ENCODE measurements around the gene NLK.

NLK gene

DNA sequence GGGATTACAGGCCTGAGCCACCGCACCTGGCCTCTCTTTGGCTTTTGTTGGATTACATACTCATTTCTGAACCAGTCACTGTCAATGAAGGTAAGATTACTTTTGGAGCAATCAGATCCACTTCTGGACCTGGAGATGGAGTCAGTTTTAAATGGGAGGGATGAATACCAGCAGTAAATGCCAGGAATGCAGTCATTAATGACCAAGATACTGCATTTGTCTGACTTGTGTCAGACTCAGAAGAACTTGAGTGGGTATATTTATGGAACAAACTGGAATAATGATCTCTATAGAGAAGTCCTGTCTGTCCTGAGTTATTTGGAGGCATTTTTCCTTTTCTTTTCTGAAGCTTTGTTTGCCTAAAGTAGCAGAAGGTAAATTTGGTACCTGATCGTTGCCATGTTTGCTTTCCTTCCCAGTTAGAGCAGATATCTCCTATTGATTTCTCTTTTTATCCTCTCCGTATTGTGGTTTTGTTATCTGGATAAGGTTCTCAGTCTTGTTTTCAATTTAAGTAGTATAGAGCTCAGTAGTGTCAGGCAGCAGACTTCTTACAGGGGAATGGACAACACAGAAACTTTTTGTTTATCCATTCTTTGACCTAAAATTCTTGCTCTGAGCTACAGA, 10.7 kb downstream of the NLK start:
- H3K4me3 ChIP-seq (ENCODE audit: low read depth, low read length): no peak overlapping the region
- no peak for DNase-seq (ENCODE audit: low read depth)
- in situ Hi-C loops (cut with HindIII; ENCODE audit: low sequenced_read_pairs): no loop called here
- TF ChIP-seq CTCF (IDR thresholded peaks at IDR 0.05; ENCODE audit: low read depth, low read length, missing control alignments): no peak

- in situ Hi-C loops (cut with HindIII; ENCODE audit: low sequenced_read_pairs): no loop called here
- TF ChIP-seq CTCF (IDR thresholded peaks at IDR 0.05; ENCODE audit: low read depth, low read length, missing control alignments): no peak
- DNase-seq (ENCODE audit: low read depth): no peak
- H3K4me3 ChIP-seq (ENCODE audit: low read depth, low read length): no peak overlapping the region
These were observed 11.2 kb downstream of the NLK start for GRCh38 chr17:28053725-28054124.

DNA sequence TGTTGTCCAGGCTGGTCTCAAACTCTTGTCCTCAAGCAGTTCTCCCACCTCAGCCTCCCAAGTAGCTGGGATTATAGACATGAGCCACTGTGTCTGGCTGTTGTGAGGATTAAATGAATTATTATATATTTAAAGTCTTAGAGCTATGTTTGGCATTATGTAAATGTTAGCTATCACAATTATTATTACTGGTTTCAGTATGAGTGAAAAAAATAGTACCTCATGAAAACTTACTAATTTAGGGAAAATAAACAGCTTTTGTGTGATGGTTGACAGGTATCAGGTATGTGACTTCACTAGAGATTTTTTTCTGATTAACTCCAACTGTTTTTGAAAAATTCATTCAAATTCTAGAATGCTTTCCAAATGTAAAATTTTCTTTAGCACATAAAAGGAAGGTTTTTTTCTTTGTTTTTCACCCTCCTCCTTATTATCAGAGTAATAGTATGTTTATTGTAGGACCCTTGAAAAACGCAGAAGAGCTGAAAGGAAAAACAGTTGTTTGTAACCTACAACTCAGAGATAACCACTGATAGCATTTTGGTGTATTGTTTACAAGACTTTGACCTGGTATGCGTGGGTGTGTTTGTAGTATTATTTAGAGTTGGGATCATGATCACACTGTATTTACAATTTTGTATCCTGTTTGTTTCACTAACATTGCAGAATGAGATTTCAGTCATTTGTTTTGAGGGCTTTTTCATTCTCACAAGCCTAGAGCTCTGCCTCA, 13.2 kb downstream of the NLK start:
- TF ChIP-seq CTCF (IDR thresholded peaks at IDR 0.05; ENCODE audit: low read depth, low read length, missing control alignments): no peak
- no peak overlapping the region for H3K4me3 ChIP-seq (ENCODE audit: low read depth, low read length)
- in situ Hi-C loops (cut with HindIII; ENCODE audit: low sequenced_read_pairs): no loop called here
- DNase-seq (ENCODE audit: low read depth): no peak

GRCh38 chr17:28056276-28056620, 13.8 kb downstream of the NLK start:
- DNase-seq (ENCODE audit: low read depth): no peak
- H3K4me3 ChIP-seq (ENCODE audit: low read depth, low read length): no peak overlapping the region
- TF ChIP-seq CTCF (IDR thresholded peaks at IDR 0.05; ENCODE audit: low read depth, low read length, missing control alignments): no peak
- in situ Hi-C loops (cut with HindIII; ENCODE audit: low sequenced_read_pairs): no loop called here

- no peak for TF ChIP-seq CTCF (IDR thresholded peaks at IDR 0.05; ENCODE audit: low read depth, low read length, missing control alignments)
- in situ Hi-C loops (cut with HindIII; ENCODE audit: low sequenced_read_pairs): no loop called here
- H3K4me3 ChIP-seq (ENCODE audit: low read depth, low read length): no peak overlapping the region
- DNase-seq (ENCODE audit: low read depth): no peak
These were observed 15.3 kb downstream of the NLK start for GRCh38 chr17:28057731-28058246.

DNA sequence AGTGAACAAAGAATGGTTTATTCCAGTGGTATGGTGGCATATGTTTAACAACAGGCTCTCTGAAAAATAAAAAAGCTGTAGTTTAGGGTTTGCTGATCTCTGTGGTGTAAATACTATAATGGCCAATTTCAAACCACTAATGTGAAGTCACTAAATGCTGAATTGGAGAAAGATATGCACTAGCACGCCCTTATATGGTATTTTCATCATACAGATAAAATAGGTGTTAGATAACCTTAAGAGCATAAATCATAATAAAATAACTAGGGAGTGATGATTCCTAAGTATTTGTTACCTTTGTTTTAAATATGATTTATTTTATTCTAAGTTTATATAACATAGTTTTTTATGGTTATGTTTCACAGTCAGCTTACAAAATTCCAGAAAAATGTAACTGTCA, 17.2 kb downstream of the NLK start:
- no peak overlapping the region for H3K4me3 ChIP-seq (ENCODE audit: low read depth, low read length)
- in situ Hi-C loops (cut with HindIII; ENCODE audit: low sequenced_read_pairs): no loop called here
- no peak for TF ChIP-seq CTCF (IDR thresholded peaks at IDR 0.05; ENCODE audit: low read depth, low read length, missing control alignments)
- DNase-seq (ENCODE audit: low read depth): no peak
